Measurements from ENCODE around the gene IL17RE. TPM values are rescaled to one million over a fixed set of nuclear protein-coding genes. Genes with fewer than 3 reads are reported as not detected.
A peak's percentile ranks its signal among the peaks of the same experiment; 100 is the strongest.

The IL17RE gene
- total and polyA plus RNA-seq, 2 of the 13 experiments (the other 11 are each of a cell fraction or from before 2014, with no cell fraction given): 14.5 to 24.1 TPM

- TF ChIP-seq ZBTB4 (CRISPR knock-in tag; IDR thresholded peaks at IDR 0.05; ENCODE audit: borderline replicate concordance): no peak
- TF ChIP-seq, protein P1, sequence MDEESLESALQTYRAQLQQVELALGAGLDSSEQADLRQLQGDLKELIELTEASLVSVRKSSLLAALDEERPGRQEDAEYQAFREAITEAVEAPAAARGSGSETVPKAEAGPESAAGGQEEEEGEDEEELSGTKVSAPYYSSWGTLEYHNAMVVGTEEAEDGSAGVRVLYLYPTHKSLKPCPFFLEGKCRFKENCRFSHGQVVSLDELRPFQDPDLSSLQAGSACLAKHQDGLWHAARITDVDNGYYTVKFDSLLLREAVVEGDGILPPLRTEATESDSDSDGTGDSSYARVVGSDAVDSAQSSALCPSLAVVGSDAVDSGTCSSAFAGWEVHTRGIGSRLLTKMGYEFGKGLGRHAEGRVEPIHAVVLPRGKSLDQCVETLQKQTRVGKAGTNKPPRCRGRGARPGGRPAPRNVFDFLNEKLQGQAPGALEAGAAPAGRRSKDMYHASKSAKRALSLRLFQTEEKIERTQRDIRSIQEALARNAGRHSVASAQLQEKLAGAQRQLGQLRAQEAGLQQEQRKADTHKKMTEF (CRISPR knock-in tag; IDR thresholded peaks at IDR 0.05): no peak
- no peak for TF ChIP-seq TCF7 (IDR thresholded peaks at IDR 0.05; ENCODE audit: low read depth)
- TF ChIP-seq, protein P2, sequence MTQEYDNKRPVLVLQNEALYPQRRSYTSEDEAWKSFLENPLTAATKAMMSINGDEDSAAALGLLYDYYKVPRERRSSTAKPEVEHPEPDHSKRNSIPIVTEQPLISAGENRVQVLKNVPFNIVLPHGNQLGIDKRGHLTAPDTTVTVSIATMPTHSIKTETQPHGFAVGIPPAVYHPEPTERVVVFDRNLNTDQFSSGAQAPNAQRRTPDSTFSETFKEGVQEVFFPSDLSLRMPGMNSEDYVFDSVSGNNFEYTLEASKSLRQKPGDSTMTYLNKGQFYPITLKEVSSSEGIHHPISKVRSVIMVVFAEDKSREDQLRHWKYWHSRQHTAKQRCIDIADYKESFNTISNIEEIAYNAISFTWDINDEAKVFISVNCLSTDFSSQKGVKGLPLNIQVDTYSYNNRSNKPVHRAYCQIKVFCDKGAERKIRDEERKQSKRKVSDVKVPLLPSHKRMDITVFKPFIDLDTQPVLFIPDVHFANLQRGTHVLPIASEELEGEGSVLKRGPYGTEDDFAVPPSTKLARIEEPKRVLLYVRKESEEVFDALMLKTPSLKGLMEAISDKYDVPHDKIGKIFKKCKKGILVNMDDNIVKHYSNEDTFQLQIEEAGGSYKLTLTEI (CRISPR knock-in tag; conservative IDR thresholded peaks at IDR 0.05): no peak
- TF ChIP-seq TRIM24 (CRISPR knock-in tag; IDR thresholded peaks at IDR 0.05): no peak
- no peak for TF ChIP-seq ZKSCAN1 (IDR thresholded peaks at IDR 0.05; ENCODE audit: low read length)
- no peak; the same call in 1 of the 2 replicates for TF ChIP-seq POLR2AphosphoS5 (IDR thresholded peaks at IDR 0.05; ENCODE audit: low read depth, low read length)
- no peak for TF ChIP-seq BCL6 (CRISPR knock-in tag; IDR thresholded peaks at IDR 0.05)
- TF ChIP-seq MBD4 (IDR thresholded peaks at IDR 0.05; ENCODE audit: borderline replicate concordance, low read length): no peak
- 0 out of 2 replicates have a peak, but pooled peaks have one; percentile 26 for TF ChIP-seq SNAI1 (CRISPR knock-in tag; IDR thresholded peaks at IDR 0.05; ENCODE audit: borderline replicate concordance)
- TF ChIP-seq HNRNPH1 (optimal IDR thresholded peaks at IDR 0.05; ENCODE audit: low read depth, low read length): no peak
- no peak for TF ChIP-seq ZNF253 (CRISPR knock-in tag; IDR thresholded peaks at IDR 0.05; ENCODE audit: borderline replicate concordance)
- no peak for TF ChIP-seq ZNF746 (CRISPR knock-in tag; IDR thresholded peaks at IDR 0.05)
- TF ChIP-seq RNF2 (conservative IDR thresholded peaks at IDR 0.05; ENCODE audit: low read depth): no peak
- no peak for TF ChIP-seq ZIK1 (CRISPR knock-in tag; IDR thresholded peaks at IDR 0.05; ENCODE audit: borderline replicate concordance, low read depth)
- 0 out of 2 replicates have a peak, but pooled peaks have one; percentile 14 for TF ChIP-seq ONECUT2 (CRISPR knock-in tag; IDR thresholded peaks at IDR 0.05)
- TF ChIP-seq, protein P3, sequence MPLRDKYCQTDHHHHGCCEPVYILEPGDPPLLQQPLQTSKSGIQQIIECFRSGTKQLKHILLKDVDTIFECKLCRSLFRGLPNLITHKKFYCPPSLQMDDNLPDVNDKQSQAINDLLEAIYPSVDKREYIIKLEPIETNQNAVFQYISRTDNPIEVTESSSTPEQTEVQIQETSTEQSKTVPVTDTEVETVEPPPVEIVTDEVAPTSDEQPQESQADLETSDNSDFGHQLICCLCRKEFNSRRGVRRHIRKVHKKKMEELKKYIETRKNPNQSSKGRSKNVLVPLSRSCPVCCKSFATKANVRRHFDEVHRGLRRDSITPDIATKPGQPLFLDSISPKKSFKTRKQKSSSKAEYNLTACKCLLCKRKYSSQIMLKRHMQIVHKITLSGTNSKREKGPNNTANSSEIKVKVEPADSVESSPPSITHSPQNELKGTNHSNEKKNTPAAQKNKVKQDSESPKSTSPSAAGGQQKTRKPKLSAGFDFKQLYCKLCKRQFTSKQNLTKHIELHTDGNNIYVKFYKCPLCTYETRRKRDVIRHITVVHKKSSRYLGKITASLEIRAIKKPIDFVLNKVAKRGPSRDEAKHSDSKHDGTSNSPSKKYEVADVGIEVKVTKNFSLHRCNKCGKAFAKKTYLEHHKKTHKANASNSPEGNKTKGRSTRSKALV (CRISPR knock-in tag; IDR thresholded peaks at IDR 0.05): no peak
- no peak for TF ChIP-seq ZBTB7B (CRISPR knock-in tag; IDR thresholded peaks at IDR 0.05)
- TF ChIP-seq IKZF4 (CRISPR knock-in tag; IDR thresholded peaks at IDR 0.05; ENCODE audit: borderline replicate concordance, low read depth, not compliant biosample characterization): no peak
- 0 out of 2 replicates have a peak, but pooled peaks have one; percentile 35 for TF ChIP-seq HNRNPL (IDR thresholded peaks at IDR 0.05; ENCODE audit: low read depth, low read length)
- TF ChIP-seq JUNB (CRISPR knock-in tag; IDR thresholded peaks at IDR 0.05; ENCODE audit: borderline replicate concordance): 0 out of 2 replicates have a peak, but pooled peaks have one; percentile 32
- no peak for TF ChIP-seq PCBP1 (IDR thresholded peaks at IDR 0.05; ENCODE audit: borderline replicate concordance, low read depth, low read length)
Measured at GRCh38 chr3:9914559-9915253, 12.1 kb downstream of the IL17RE start (continued).

All from HepG2 (cell line).